ENCODE data around the gene TOMM7. TPM values are rescaled to one million over a fixed set of nuclear protein-coding genes. Genes with fewer than 3 reads are reported as not detected.
A peak's percentile ranks its signal among the peaks of the same experiment; 100 is the strongest.
"Not testable (repeated sequence)": the region's sequence is repeated elsewhere in the genome, so short reads cannot be mapped to it uniquely, and the experiment has no call there.

The TOMM7 gene
- total RNA-seq, 1 experiment from 2014 or later, result 226 TPM

GRCh38 chr7:22859641-22860290, 37.1 kb upstream of the TOMM7 start:
- H3K27me3 ChIP-seq (replicated peaks), result no peaks in the 10 kb centered on the region
- no peak overlapping the region for H3K4me3 ChIP-seq
- no peak for DNase-seq (ENCODE audit: low read depth in 1 of 2, low spot score in 2 of 2)
- peak overlapping the region; percentile 97 for H3K27ac ChIP-seq
- H3K36me3 ChIP-seq, result peaks cover 44% of the 10 kb centered on the region
- peaks cover 53% of the 10 kb centered on the region for H3K4me1 ChIP-seq (replicated peaks)
- no peaks in the 10 kb centered on the region for H3K9me3 ChIP-seq (replicated peaks)

GRCh38 chr7:22858640-22859561, 36.3 kb upstream of the TOMM7 start:
- H3K27me3 ChIP-seq (replicated peaks), result no peaks in the 10 kb centered on the region
- H3K4me3 ChIP-seq, result no peak overlapping the region
- DNase-seq (ENCODE audit: low read depth in 1 of 2, low spot score in 2 of 2), result peak; percentile 86 to 93
- peaks cover 53% of the 10 kb centered on the region for H3K4me1 ChIP-seq (replicated peaks)
- H3K9me3 ChIP-seq (replicated peaks), result no peaks in the 10 kb centered on the region
- H3K36me3 ChIP-seq, result peaks cover 48% of the 10 kb centered on the region
- peak overlapping the region; percentile 97 for H3K27ac ChIP-seq

DNA sequence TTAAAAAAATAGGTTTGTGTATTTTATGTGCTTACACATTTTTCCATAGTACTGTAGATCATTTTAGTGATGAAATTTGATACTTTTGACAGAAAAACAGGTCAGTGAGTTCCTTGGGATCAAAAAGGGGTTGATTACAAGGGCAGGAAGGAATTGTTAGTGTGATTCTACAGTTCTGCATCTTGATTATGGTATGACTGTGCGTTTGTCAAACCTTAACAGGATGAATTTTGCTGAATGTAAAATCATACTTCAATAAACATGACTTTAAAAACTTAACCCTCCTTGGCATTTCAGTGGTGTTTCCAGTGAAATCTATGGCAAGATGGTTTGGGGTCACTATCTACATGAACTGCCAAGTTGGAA, 35.6 kb upstream of the TOMM7 start:
- no peak for DNase-seq (ENCODE audit: low read depth in 1 of 2, low spot score in 2 of 2)
- Histone ChIP-seq H3K4me1 (replicated peaks) (peaks cover 58% of the 10 kb centered on the region), H3K27me3 (replicated peaks) (no peaks in the 10 kb centered on the region), H3K36me3 (peaks cover 48% of the 10 kb centered on the region), H3K27ac (peak overlapping the region; percentile 97), H3K9me3 (replicated peaks) (no peaks in the 10 kb centered on the region), H3K4me3 (no peak overlapping the region)

DNA sequence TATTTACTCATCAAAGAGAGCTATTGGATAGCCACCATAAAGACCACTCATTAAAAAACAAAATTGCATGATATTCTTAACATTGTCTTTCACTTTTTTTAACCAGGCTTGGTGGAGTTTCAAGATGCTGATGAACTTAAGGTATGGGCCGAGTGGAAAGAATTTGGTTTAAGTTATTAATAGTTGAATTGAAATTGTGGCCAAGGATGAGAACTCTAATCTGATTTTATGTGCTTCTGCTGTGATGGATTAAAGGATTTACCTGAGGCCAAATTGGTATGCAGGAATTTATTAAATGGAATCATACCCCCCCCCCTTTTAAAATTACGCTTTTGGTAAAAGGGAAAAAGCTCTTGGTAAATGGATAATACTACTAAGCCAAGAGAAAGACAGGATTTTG, 33.8 kb upstream of the TOMM7 start:
- Histone ChIP-seq H3K27ac (peak overlapping the region; percentile 97), H3K36me3 (peaks cover 46% of the 10 kb centered on the region), H3K9me3 (replicated peaks) (no peaks in the 10 kb centered on the region), H3K27me3 (replicated peaks) (no peaks in the 10 kb centered on the region), H3K4me3 (no peak overlapping the region), H3K4me1 (replicated peaks) (peaks cover 58% of the 10 kb centered on the region)
- no peak for DNase-seq (ENCODE audit: low read depth in 1 of 2, low spot score in 2 of 2)

DNA sequence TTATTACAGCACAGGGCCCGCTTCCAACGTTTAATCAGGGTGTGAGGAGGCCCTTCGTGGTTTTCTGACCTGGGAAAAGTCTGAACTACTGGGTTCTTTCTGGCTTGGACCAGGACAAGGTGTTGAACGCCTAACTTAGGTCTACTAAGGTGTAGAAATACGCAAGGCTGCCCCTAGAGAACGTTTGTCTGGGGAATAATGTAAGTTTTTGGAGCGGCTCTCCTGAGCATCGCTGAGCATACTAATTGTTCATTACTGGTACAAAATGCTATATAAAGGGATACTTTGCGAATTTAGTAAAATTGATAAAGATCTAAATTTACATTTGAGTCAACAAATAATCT, 32.4 kb upstream of the TOMM7 start:
- H3K36me3 ChIP-seq, result peaks cover 32% of the 10 kb centered on the region
- peak overlapping the region; percentile 59 for H3K4me3 ChIP-seq
- H3K27ac ChIP-seq, result peak overlapping the region; percentile 97
- DNase-seq (ENCODE audit: low read depth in 1 of 2, low spot score in 2 of 2), result no peak
- H3K27me3 ChIP-seq (replicated peaks), result no peaks in the 10 kb centered on the region
- peaks cover 55% of the 10 kb centered on the region for H3K4me1 ChIP-seq (replicated peaks)
- H3K9me3 ChIP-seq (replicated peaks), result no peaks in the 10 kb centered on the region

GRCh38 chr7:22854158-22855048, 31.8 kb upstream of the TOMM7 start:
- Histone ChIP-seq H3K27ac (peak overlapping the region; percentile 97), H3K36me3 (peaks cover 26% of the 10 kb centered on the region), H3K4me1 (replicated peaks) (peaks cover 48% of the 10 kb centered on the region), H3K27me3 (replicated peaks) (no peaks in the 10 kb centered on the region), H3K4me3 (peak overlapping the region; percentile 59), H3K9me3 (replicated peaks) (no peaks in the 10 kb centered on the region)
- peak; percentile 95 to 96 for DNase-seq (ENCODE audit: low read depth in 1 of 2, low spot score in 2 of 2)

DNA sequence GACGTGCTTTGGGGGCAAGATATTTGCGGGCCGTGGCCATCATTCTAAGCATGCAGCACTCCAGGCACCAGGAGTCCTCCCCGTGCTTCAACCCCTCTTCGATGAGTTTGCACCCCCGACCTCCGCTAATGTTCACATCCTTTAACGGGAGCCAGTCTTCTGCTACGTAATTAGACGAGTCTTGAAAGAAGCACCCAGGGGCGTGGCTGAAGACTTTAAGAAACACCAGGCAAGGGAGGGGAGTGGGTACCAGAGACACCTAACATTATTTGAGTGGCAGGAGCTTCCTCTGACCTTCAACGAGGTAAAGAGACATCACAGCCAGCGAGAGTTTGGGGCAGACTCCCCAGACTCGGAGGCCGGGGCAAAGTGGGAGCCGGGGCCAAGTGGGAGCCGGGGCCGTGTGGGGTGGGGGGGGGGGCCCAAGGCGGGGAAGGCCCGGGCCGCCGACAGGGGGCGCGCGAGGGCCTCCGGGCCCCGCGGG, 31.1 kb upstream of the TOMM7 start:
- Histone ChIP-seq H3K4me3 (peak overlapping the region; percentile 59), H3K27me3 (replicated peaks) (no peaks in the 10 kb centered on the region), H3K36me3 (peaks cover 24% of the 10 kb centered on the region), H3K9me3 (replicated peaks) (no peaks in the 10 kb centered on the region), H3K27ac (peak overlapping the region; percentile 97; the same call in 1 of the 2 replicates), H3K4me1 (replicated peaks) (peaks cover 42% of the 10 kb centered on the region)
- DNase-seq (ENCODE audit: low read depth in 1 of 2, low spot score in 2 of 2), result peak in 1 of 2 experiments; percentile 39

- no peak overlapping the region for H3K27ac ChIP-seq
- no peak overlapping the region for H3K4me3 ChIP-seq
- no peaks in the 10 kb centered on the region for H3K27me3 ChIP-seq (replicated peaks)
- peaks cover 36% of the 10 kb centered on the region for H3K4me1 ChIP-seq (replicated peaks)
- no peaks in the 10 kb centered on the region for H3K9me3 ChIP-seq (replicated peaks)
- DNase-seq (ENCODE audit: low read depth in 1 of 2, low spot score in 2 of 2), result no peak
- peaks cover 22% of the 10 kb centered on the region for H3K36me3 ChIP-seq
Measured at GRCh38 chr7:22853138-22853537, 30.5 kb upstream of the TOMM7 start.

- Histone ChIP-seq H3K4me1 (replicated peaks) (peaks cover 18% of the 10 kb centered on the region), H3K4me3 (no peak overlapping the region), H3K27me3 (replicated peaks) (no peaks in the 10 kb centered on the region), H3K36me3 (peaks cover 7% of the 10 kb centered on the region), H3K27ac (no peak overlapping the region), H3K9me3 (replicated peaks) (no peaks in the 10 kb centered on the region)
- DNase-seq (ENCODE audit: low read depth in 1 of 2, low spot score in 2 of 2), result no peak
Measured at GRCh38 chr7:22851145-22851544, 28.5 kb upstream of the TOMM7 start.

DNA sequence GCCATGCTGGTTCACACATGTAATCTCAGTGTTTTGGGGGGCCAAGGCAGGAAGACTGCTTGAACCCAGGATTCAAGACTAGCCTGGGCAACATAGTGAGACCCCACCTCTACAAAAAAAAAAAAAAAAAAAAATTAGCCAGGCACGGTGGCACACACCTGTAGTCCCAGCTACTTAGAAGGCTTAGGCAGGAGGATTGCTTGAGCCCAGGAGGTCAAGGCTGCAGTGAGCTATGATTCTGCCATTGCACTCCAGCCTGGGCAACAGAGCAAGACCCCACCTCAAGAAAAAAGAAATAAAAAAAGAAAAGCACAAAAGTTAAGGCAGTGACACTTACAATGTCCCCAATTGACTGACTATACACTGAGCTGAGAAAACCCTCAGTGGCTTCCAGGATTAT, 27.7 kb upstream of the TOMM7 start:
- not testable (repeated sequence) for H3K4me3 ChIP-seq; H3K27me3 ChIP-seq (replicated peaks); H3K27ac ChIP-seq; DNase-seq (ENCODE audit: low read depth in 1 of 2, low spot score in 2 of 2); H3K9me3 ChIP-seq (replicated peaks); H3K36me3 ChIP-seq
- peaks cover 11% of the 10 kb centered on the region for H3K4me1 ChIP-seq (replicated peaks)

DNA sequence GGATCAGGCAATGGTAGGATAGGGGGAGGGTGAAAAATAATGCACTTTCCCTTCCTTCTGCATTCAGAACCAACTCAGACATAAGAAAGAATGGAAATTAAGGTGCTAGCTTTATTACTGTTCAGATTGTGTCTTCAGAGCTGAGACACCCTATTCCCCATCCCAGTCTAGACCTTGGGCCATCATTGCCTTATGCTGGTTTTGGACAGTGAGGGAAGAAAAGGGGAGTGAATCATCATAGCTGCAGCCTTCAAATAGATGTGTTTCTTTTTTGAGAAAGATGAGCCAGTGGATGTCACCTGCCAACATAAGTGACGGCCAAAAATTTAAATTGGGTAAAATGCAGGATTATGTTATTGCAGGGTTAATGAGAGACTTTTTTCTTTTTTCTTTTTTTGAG, 27.0 kb upstream of the TOMM7 start:
- Histone ChIP-seq H3K27ac (no peak overlapping the region), H3K4me1 (replicated peaks) (peaks cover 6% of the 10 kb centered on the region), H3K36me3 (peaks cover 3% of the 10 kb centered on the region; the same call in 1 of the 2 replicates), H3K9me3 (replicated peaks) (no peaks in the 10 kb centered on the region), H3K27me3 (replicated peaks) (no peaks in the 10 kb centered on the region), H3K4me3 (no peak overlapping the region)
- no peak for DNase-seq (ENCODE audit: low read depth in 1 of 2, low spot score in 2 of 2)

- H3K27me3 ChIP-seq (replicated peaks), result no peaks in the 10 kb centered on the region
- H3K4me3 ChIP-seq, result no peak overlapping the region
- no peaks in the 10 kb centered on the region for H3K9me3 ChIP-seq (replicated peaks)
- DNase-seq (ENCODE audit: low read depth in 1 of 2, low spot score in 2 of 2), result no peak
- peaks cover 6% of the 10 kb centered on the region; the same call in 1 of the 2 replicates for H3K4me1 ChIP-seq (replicated peaks)
- no peak overlapping the region for H3K27ac ChIP-seq
- no peaks in the 10 kb centered on the region for H3K36me3 ChIP-seq
Measured at GRCh38 chr7:22849172-22849571, 26.5 kb upstream of the TOMM7 start.

DNA sequence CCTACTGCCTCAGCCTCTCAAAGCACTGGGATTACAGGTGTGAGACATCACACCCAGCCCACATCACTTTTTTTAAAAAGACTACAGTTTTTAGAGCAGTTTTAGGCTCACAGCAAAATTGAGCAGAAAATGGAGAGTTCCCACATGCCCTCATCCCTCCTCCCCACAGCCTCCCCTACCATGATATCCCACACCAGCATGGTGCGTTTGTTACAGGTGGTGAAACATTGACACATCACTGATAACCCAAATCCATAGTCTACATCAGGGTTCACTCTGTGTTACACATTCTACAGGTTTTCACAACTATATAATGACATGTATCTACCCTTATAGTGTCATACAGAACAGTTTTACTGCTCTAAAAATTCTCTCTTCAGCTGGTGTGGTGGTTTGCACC, 24.3 kb upstream of the TOMM7 start:
- H3K4me3 ChIP-seq, result no peak overlapping the region
- H3K4me1 ChIP-seq (replicated peaks), result no peaks in the 10 kb centered on the region

More for the DNA sequence above, 24.3 kb upstream of the TOMM7 start:
- Histone ChIP-seq H3K36me3 (no peaks in the 10 kb centered on the region), H3K9me3 (replicated peaks) (no peaks in the 10 kb centered on the region), H3K27me3 (replicated peaks) (no peaks in the 10 kb centered on the region), H3K27ac (no peak overlapping the region)
- no peak for DNase-seq (ENCODE audit: low read depth in 1 of 2, low spot score in 2 of 2)
